Left hindlimb (tissue), 1 donor: Measurements from ENCODE around the gene SYNE1.
"Not testable (repeated sequence)": the region's sequence is repeated elsewhere in the genome, so short reads cannot be mapped to it uniquely, and the experiment has no call there.

ENCODE experiments used
- DNase-seq: peaks from one replicate; pipeline ENCODE4 v3.0.0-alpha.2; 2018

SYNE1 gene

GRCh38 chr6:152478377-152479010, 158.7 kb downstream of the SYNE1 start:
- no peak for DNase-seq

DNA sequence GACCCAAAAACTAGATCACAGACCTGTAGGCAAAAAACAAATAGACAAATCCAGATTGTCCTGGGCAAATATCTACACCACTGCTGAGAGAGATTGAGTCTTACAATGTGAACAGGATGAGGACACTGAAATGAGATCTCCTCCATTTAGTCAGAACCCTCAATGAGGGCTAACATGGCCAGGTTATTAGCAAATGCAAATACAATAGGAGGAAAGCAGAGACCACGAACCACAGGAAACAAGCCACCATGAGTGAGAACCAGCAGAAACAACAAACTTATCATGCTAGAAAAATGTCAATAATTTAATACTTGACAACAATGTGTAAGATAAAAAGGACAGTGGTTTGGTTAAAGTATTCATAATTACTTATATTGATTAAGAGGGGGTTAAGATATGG, 162.8 kb downstream of the SYNE1 start:
- DNase-seq, result no peak

DNA sequence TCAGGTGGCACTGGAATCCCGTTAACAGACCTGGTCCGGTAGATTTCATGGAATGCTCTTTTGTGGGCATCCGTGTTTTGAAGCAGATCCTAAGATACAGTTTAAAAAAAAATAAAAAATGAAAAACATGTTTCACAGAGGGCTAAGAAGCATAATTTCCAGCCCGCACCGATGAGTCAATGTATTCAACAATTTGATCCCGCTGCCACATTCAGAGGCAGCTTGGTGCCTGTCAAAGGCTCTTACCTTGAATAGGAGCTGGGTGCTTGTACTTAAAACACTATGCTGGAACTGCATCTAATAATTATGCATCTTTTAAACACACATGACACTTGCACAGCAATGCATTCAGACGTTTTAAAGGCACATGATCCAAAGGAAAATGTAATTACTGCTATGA, 164.8 kb downstream of the SYNE1 start:
- no peak for DNase-seq

DNA sequence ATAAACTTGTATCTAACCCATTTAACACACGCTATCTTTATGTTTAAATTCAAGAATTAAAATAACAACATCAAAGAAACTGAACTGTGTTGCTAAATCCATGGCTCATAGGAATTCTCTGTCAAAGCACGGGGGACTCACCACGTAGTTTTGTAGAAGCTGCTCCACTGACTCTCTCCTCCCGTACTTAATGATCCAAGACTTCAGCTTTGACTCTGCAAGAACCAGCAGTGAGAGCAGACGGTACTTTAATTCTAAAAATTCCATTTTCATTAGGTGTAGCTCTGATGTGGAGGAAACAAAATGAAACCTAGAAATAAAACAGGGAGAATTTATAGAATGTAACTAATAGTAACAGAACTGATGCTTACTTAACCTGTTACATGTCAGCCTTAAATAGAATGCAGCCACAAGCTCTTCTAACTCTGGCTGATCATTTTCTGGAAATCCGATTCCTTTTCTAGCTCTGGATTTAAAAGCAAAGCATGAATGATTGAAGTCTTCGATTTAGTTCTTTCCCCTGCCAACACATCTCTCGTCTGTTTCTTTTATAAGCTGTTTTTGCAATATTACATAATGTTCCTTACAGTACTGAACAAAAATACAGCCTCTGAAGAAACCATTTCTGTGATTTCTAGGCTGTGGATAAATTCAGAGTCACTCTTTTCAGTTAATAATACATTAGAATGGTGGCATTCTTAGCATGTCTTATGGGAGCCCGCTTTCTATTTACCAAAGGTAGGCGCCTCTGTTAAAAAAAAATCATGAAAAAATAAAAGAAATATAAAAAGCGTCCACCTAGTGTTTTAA, 165.5 kb downstream of the SYNE1 start:
- no peak for DNase-seq

GRCh38 chr6:152463164-152463563, 174.0 kb downstream of the SYNE1 start:
- DNase-seq, result no peak

GRCh38 chr6:152462716-152463115, 174.4 kb downstream of the SYNE1 start:
- no peak for DNase-seq

GRCh38 chr6:152461556-152461955, 175.6 kb downstream of the SYNE1 start:
- DNase-seq, result no peak

- DNase-seq, result no peak
Measured at GRCh38 chr6:152458648-152459644, 178.2 kb downstream of the SYNE1 start.

GRCh38 chr6:152457949-152458624, 179.1 kb downstream of the SYNE1 start:
- DNase-seq, result no peak

DNA sequence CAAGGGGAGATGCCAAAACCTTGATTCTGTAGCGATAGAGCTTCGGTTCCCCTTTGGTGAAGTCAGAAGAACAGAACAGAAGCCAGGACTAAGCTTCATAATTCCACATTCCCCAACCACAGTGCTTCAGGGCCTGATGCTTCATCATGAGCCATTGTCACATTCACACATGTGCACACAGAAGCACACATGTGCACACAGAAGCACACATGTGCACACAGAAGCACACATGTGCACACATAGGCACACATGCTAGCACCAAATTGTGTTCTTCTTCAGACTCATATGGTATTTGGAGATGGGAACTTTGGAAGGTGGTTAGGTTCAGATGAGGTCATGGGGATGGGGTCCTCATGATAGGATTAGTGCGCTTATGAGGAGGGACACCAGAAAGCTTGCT, 183.2 kb downstream of the SYNE1 start:
- DNase-seq, result no peak

- DNase-seq, result no peak
Measured at GRCh38 chr6:152453421-152453820, 183.7 kb downstream of the SYNE1 start.

- no peak for DNase-seq
Measured at GRCh38 chr6:152452639-152453038, 184.5 kb downstream of the SYNE1 start.

DNA sequence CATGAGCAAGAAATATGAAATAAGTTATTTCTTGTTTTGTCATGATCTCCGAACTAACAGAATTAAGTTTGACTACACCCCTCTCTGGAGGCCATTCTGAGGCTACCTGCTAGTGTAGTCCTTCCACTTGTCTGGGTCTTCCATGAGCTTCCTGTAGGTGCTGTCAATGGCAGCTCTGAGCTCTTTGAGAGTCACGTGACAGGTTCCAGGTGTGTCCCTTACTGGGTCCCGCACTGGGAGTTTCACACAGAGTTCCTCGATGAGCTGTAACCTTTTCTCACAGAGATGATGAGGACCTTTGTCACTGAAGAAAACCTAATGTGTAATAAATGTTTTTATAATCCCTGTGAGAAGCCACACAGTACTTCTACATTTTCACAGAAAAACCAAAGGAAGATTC, 186.6 kb downstream of the SYNE1 start:
- no peak for DNase-seq

GRCh38 chr6:152441902-152442301, 195.3 kb downstream of the SYNE1 start:
- no peak for DNase-seq

GRCh38 chr6:152435816-152436215, 201.3 kb downstream of the SYNE1 start:
- DNase-seq, result no peak

- no peak for DNase-seq
Measured at GRCh38 chr6:152432758-152433157, 204.4 kb downstream of the SYNE1 start.

DNA sequence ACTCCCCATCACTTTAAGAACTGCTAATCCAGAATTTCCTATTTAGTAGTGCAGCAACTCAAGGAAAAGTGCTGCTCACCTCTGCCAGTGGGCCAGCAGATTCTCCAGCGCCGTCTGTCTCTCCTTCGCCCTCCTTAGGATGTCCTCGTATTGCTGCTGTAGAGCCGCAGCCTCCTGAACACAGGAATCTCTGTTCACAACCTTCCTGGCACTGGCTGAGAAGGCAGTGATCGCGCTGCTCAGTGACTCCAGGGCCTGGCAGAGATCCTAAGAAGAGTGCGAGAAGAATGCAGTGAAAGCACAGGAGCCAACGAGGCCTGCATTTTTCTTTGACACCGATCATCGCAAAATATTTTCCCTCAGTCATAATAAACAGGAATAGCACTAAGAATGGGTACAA, 209.0 kb downstream of the SYNE1 start:
- no peak for DNase-seq

DNA sequence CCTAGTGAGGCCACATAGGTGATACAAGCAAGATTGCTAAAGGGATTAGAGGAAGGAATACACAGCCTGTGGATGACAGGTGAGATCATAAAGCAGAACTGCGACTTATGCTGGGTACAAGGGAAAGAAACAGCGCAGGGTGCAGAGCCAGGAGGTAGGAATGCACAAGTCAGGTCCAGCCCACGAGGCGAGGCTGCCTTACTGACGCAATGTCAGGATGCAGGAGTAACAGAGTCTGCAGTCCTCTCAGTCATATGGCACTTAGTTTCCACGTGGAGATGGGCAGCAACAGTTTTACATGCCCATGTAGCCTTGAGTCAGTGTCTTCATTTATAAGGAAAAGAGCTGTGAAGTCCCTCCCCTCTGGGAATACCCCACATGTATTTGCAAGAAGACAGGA, 210.9 kb downstream of the SYNE1 start:
- DNase-seq, result no peak

- no peak for DNase-seq
Measured at GRCh38 chr6:152423216-152424103, 213.7 kb downstream of the SYNE1 start.

DNA sequence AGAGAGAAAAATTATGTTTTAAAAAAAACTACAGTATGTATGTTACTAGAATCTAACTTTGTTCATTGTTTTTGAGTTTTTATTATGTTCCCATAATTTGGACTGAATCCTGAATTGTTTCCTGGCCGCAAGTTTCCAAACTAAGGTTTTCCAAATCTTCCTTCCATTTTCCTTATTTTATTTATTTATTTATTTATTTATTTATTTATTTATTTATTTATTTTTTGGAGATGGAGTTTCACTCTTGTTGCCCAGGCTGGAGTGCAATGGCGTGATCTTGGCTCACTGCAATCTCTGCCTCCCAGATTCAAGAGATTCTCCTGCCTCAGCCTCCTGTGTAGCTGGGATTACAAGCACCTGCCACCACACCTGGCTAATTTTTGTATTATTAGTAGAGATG, 215.7 kb downstream of the SYNE1 start:
- not testable (repeated sequence) for DNase-seq

GRCh38 chr6:152420696-152421095, 216.5 kb downstream of the SYNE1 start:
- no peak for DNase-seq

- DNase-seq, result no peak
Measured at GRCh38 chr6:152418551-152418950, 218.6 kb downstream of the SYNE1 start.
